GM10266 (cell line): ENCODE results near the gene IPO11.

Experiments
- DNase-seq: peaks from one replicate; pipeline ENCODE4 v3.0.0; 2012; ENCODE audit errors: extremely low spot score
- TF ChIP-seq, protein P1 (sequence below): IDR thresholded peaks from 2 replicates; pipeline ENCODE4 v1.5.1; 2012; ENCODE audit warnings: mild to moderate bottlenecking, low read depth; ENCODE audit not compliant: control insufficient read depth, insufficient read depth; ENCODE audit errors: missing control alignments

IPO11 gene

DNA sequence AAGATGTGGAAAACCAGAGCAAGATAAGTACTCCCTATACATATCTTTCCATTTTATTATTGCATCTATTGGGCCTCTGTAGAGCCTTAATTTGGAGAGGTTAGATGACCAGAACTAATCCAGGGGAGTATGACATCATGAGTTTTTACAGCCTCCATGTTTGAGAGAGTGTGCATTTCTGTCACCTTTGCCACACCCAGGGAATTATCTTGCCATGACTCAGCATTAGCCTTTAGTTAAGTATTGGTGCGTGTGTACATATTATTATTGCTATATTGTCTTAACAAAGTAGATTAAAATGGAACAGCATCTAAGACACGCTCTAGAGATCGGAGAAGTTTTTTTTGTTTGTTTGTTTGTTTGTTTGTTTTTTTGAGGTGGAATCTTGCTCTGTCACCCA, 36.5 kb upstream of the IPO11 start:
- no peak for DNase-seq
- TF ChIP-seq, protein P1, sequence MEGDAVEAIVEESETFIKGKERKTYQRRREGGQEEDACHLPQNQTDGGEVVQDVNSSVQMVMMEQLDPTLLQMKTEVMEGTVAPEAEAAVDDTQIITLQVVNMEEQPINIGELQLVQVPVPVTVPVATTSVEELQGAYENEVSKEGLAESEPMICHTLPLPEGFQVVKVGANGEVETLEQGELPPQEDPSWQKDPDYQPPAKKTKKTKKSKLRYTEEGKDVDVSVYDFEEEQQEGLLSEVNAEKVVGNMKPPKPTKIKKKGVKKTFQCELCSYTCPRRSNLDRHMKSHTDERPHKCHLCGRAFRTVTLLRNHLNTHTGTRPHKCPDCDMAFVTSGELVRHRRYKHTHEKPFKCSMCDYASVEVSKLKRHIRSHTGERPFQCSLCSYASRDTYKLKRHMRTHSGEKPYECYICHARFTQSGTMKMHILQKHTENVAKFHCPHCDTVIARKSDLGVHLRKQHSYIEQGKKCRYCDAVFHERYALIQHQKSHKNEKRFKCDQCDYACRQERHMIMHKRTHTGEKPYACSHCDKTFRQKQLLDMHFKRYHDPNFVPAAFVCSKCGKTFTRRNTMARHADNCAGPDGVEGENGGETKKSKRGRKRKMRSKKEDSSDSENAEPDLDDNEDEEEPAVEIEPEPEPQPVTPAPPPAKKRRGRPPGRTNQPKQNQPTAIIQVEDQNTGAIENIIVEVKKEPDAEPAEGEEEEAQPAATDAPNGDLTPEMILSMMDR = no peak

DNA sequence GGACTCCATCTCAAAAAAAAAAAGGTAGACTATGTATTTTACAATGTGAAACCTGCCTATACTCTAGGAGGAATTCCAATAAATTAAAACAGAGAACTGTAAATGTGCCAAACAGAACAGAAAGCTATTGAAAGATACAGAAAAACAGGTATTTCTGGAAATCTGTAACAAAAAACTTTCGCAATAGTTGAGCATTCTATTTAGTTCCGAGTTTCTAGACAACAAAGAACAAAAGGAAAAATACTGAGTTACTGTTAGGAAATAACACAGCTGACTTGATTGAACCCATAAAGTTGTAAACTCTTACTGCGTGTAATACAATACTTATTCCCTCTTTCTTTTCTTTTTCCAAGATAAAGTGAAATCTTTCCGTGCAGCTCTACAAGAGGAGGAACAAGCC, 27.4 kb upstream of the IPO11 start:
- DNase-seq = no peak
- TF ChIP-seq, protein P1 = no peak

DNA sequence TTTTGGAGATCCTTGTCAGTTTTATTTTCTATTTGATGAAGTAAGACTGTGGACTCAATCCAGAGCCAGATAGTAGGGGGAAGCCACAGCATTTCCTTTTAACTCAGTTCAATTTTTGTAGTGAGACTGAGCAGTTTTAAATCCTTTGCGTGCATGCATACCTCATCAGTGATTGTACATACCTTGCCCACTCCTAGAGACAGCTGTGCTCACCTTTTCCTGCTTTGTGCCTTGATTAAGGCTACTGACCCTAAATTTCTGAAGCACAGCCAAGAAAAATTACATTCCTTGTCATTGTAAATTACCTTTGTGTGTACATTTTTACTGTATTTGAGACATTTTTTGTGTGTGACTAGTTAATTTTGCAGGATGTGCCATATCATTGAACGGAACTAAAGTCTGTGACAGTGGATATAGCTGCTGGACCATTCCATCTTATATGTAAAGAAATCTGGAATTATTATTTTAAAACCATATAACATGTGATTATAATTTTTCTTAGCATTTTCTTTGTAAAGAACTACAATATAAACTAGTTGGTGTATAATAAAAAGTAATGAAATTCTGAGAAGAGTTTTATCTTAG, 26.7 kb upstream of the IPO11 start:
- TF ChIP-seq, protein P1 = no peak
- no peak for DNase-seq

DNA sequence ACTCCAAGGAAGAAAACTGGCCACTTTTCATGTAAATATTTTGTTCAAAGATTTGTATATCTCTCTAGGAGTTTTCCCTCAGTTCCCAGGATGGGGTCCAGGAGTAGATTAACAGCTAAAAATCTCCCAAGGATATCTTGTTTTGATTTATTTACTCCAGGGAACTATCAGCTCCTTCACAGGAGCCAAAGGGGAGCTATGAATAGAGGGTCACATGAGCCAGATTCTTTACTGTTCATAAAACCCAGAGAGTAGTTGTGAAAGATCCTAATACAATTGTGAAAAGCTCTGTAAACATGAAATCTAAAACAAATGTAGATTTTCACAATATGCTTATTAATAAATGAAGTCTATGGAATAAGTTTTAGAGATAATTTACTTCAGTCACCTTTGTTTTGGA, 25.7 kb upstream of the IPO11 start:
- no peak for DNase-seq
- TF ChIP-seq, protein P1 = no peak

DNA sequence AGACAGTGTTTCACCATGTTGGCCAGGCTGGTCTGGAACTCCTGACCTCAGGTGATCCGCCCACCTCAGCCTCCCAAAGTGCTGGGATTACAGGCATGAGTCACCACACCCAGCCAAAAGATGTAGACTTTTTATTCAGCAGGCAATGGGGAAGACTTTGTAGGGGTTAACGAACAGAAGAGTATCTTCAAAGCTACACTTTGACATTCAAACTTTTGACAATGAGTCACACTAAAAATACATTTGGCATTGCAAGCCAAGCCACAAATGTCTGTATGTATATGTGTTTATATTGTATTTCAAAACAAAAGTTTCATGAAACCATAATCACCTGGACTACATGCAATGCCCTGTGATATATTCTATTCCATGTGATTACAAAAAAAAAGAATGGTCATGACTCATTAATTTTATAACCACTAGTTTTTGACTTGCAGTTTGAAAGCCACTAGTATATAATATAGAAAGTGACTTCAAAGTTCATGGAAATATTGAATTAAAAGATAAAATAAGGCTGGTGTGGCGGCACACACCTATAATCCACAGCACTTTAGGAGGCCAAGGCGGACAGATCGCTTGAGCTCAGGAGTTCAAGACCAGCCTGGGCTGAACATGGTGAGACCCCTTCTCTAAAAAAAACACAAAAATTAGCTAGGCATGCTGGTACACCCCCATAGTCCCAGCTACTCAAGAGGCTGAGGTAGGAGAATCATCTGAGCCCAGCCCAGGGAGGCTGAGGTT, 17.2 kb upstream of the IPO11 start:
- TF ChIP-seq, protein P1 = no peak
- no peak for DNase-seq

DNA sequence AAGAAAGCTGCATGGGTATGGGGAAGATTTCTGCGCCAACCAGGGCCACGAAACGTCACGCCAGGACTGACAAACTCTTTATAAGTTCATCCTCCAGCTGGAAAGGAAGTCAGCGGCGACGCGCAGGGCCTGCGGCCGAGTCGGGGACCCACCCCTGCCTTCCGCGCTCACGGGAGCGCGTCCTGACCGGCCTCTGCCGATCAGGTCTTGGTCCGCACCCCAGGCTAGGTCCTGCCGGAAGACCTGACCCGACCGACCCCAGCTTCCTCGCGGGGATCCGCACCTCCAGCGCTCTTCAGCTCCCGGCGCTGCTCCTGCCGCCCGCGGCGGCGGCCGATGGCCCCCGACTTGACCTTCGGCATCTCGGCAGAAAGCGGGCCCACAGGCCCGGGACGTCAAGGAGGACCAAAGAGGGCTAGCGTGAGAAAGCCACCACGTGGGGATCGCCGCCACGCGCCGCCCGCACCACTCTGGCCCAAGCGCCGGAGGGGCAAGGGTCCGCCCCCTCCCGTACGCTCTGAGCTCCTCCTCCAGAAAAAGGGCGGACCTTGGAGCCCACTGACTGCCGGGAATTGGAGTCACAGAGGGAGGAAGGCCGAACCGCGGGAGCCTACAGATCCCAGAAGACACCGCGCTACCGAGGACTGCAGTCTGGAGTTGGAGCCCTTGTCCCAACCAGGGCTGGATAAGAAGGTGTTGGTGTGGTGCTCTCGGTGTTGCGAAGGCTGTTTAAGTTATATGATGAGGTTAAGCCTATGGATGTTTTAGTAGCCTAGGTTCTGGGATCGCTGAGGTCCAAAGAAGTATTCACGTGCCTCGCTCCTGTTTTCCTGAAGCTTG, 8.9 kb upstream of the IPO11 start, which contains the start of gene DIMT1:
Gene DIMT1 (minus strand): TSS at position 495 of the 840 bp plus-strand sequence. CDS start 133 bp downstream, at position 362.
- TF ChIP-seq, protein P1 = no peak
- DNase-seq = peak; percentile 93
